Glutamatergic neuron (in vitro differentiated cells): ENCODE results near the gene ZSCAN31. TPM values are rescaled to one million over a fixed set of nuclear protein-coding genes. Genes with fewer than 3 reads are reported as not detected.

ENCODE experiments used
- DNase-seq: peaks from one replicate; pipeline ENCODE4 v3.0.0; 2022
- H3K27ac Mint-ChIP-seq: one replicate; pipeline ENCODE4 v1.8.0; 2020; ENCODE audit warnings: mild to moderate bottlenecking, mixed read lengths, inconsistent platforms; ENCODE audit not compliant: unreplicated experiment
- H3K27me3 Mint-ChIP-seq: one replicate; pipeline ENCODE4 v1.8.0; 2020; ENCODE audit warnings: mild to moderate bottlenecking, moderate library complexity, mixed read lengths, inconsistent platforms; ENCODE audit not compliant: unreplicated experiment
- H3K36me3 Mint-ChIP-seq: one replicate; pipeline ENCODE4 v1.8.0; 2020; ENCODE audit warnings: mild to moderate bottlenecking, mixed read lengths, inconsistent platforms; ENCODE audit not compliant: unreplicated experiment
- H3K4me1 Mint-ChIP-seq: one replicate; pipeline ENCODE4 v1.8.0; 2020; ENCODE audit warnings: mild to moderate bottlenecking, low read depth, mixed read lengths, inconsistent platforms; ENCODE audit not compliant: unreplicated experiment
- H3K4me3 Mint-ChIP-seq: one replicate; pipeline ENCODE4 v1.8.0; 2020; ENCODE audit warnings: mild to moderate bottlenecking, mixed read lengths, inconsistent platforms; ENCODE audit not compliant: unreplicated experiment
- H3K9me3 Mint-ChIP-seq: one replicate; pipeline ENCODE4 v1.8.0; 2020; ENCODE audit warnings: mild to moderate bottlenecking, moderate library complexity, mixed read lengths, inconsistent platforms; ENCODE audit not compliant: unreplicated experiment
- total RNA-seq: library from RNA; stranded (reverse); fragmentation: NEBNext Ultra II Directional; extraction: Animal tissue kit (Norgen Biotek cat#: 25700); gene quantifications from one replicate; pipeline ENCODE4 v1.2.1, GENCODE V29; 2021; ENCODE audit not compliant: unreplicated experiment
- TF ChIP-seq, protein P1 (sequence below): fragments of 200-600 bp; sonication (generic); IDR thresholded peaks from one replicate; pipeline ENCODE4 v1.5.0; 2021; ENCODE audit not compliant: partially characterized antibody, unreplicated experiment

ZSCAN31 gene
- total RNA-seq, 1 donor from 2014 or later: 6.9 TPM

DNA sequence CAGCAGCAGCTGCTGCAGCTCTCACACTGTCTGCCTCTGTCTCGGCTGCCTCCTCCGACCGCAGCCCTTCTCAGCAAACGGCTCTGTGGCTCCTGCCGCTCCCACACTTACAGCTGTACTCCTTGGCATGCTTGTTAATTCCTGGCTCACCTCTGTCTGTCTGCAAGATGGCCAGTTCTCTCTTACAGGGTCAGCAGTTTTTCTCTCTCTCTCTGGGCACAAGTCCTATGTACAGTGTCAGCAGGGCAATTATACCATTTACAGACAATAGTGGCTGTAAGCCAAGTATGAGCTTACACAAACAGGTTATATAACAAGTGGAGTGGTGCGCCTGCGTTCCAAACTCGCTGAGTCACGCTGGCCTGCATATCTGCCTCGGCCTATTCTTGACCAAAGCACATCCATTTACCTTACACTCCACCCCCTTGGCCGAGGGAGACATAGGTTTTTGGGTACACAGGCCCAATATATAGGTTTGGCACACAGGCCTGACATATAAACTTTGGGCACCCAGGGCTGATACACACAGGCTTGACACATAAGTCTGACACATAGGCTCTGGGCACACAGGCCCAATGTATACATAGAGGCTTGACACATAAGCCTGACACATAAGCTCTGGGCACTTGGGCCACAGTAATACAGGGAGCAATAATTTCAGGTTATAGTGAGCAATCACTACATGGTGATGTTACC is 18.2 kb upstream of the ZSCAN31 start:
- TF ChIP-seq, protein P1, sequence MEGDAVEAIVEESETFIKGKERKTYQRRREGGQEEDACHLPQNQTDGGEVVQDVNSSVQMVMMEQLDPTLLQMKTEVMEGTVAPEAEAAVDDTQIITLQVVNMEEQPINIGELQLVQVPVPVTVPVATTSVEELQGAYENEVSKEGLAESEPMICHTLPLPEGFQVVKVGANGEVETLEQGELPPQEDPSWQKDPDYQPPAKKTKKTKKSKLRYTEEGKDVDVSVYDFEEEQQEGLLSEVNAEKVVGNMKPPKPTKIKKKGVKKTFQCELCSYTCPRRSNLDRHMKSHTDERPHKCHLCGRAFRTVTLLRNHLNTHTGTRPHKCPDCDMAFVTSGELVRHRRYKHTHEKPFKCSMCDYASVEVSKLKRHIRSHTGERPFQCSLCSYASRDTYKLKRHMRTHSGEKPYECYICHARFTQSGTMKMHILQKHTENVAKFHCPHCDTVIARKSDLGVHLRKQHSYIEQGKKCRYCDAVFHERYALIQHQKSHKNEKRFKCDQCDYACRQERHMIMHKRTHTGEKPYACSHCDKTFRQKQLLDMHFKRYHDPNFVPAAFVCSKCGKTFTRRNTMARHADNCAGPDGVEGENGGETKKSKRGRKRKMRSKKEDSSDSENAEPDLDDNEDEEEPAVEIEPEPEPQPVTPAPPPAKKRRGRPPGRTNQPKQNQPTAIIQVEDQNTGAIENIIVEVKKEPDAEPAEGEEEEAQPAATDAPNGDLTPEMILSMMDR: no peak
- Mint-ChIP-seq H3K9me3 (peaks cover 1% of the 10 kb centered on the region), H3K27me3 (peaks cover 2% of the 10 kb centered on the region), H3K27ac (no peak overlapping the region), H3K4me3 (no peak overlapping the region), H3K4me1 (peaks cover 15% of the 10 kb centered on the region), H3K36me3 (no peaks in the 10 kb centered on the region)
- DNase-seq: no peak

DNA sequence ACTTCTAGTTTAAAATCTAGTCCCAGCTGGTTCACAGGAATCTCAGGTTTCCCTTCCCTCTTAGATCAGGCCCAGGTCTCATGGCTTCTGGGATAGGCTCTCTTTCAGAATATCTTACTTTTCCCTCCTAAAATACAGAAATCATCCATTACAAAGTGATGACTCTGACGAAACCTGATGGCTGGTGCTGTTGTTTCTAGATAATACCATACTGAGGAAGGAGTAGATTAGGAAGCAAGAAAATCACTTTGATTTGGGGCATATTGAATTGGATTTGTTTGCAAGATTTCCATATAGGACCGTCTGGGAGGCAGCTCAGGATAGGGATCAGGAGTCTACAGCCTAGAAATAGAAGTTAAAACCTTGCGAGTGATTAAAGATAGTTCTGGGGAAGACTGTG is 17.4 kb upstream of the ZSCAN31 start:
- Mint-ChIP-seq H3K27me3 (peaks cover 2% of the 10 kb centered on the region), H3K27ac (no peak overlapping the region), H3K9me3 (peaks cover 1% of the 10 kb centered on the region), H3K36me3 (no peaks in the 10 kb centered on the region), H3K4me1 (peaks cover 15% of the 10 kb centered on the region), H3K4me3 (no peak overlapping the region)
- TF ChIP-seq, protein P1: no peak
- DNase-seq: no peak

DNA sequence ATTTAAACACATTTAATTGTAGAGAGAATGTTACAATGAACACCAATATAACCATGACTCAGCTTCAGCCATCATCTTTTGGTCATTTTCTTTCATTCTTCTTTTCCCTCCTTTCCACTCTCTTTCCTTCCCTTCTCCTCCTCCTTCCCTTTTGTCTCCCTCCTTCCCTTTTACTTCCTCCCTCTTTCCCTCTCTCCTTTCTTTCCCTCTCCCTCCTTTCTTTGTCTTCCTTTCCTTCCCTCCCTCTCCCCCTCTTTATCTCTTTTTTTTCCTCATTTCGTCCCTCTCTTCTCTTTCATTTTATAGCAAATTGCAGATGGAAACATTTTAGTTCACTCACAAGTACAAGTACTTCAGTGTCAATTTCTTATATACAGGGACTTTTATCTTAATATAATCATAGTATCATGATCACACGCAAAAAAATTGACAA is 15.6 kb upstream of the ZSCAN31 start:
- no peak for DNase-seq
- Mint-ChIP-seq H3K4me3 (peak overlapping the region; percentile 99), H3K36me3 (no peaks in the 10 kb centered on the region), H3K4me1 (peaks cover 14% of the 10 kb centered on the region), H3K9me3 (no peaks in the 10 kb centered on the region), H3K27me3 (peaks cover 2% of the 10 kb centered on the region), H3K27ac (no peak overlapping the region)
- TF ChIP-seq, protein P1: no peak

DNA sequence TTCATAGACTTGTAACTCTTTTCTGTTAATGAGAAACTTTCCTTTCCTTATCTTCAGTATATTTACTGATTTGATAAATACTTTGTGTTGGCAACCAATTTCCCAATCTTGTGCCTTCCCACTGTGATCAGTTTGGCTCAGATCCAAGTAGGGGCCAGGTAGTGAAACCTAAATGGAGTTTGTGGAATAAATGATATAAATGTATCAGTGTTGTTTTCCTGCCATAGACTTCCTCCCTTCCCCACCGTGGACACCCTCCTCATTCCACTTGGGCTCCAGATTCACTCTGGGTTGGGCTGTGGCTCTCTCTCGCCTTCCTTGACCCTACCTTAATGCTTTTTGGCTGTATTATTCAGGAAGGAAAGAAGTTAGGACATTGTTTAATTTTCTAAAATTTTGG is 15.1 kb upstream of the ZSCAN31 start:
- peaks cover 2% of the 10 kb centered on the region for H3K27me3 Mint-ChIP-seq
- no peaks in the 10 kb centered on the region for H3K9me3 Mint-ChIP-seq
- peak overlapping the region; percentile 99 for H3K4me3 Mint-ChIP-seq
- no peaks in the 10 kb centered on the region for H3K36me3 Mint-ChIP-seq
- peaks cover 13% of the 10 kb centered on the region for H3K4me1 Mint-ChIP-seq
- no peak overlapping the region for H3K27ac Mint-ChIP-seq
- no peak for DNase-seq
- TF ChIP-seq, protein P1: no peak

DNA sequence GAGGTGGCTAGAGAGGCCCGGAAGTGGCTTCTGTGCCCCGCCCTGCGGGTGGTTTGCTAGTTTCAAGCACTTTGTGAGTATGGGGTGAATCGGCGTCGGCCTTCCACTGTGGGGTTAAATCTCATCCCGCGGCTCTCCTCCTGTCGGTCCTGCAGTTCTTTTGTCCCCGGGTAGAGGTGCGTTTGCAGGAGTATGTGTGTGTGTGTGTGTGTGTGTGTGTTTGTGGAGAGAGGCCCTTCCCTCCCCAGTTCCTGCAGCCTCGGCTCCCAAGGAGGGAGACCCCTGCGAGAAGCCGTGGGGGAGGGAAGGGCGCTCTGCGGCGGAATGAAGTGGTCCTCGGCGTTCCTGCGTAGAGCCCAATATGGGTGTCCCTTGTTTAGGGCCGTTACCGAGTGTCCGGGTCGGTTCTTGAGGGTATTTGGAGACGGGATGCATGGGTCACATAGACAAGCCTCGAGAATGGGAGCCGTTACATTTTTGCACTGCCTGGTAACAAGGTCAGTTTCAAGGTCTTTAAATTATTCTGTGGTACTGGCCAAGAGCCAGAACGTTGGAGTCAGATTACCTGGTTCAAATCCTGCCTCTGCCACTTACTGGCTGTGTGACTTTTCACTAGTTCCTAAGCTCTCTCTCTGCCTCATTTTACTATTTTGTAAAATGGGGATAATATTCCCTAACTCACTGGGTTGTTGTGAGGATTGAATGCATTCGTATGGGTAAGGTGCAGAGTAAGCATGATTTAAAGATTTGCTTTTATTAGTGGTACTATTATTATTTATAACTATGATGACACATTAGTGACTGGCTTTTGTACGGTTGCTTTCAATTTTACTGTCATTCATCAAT is 14.2 kb upstream of the ZSCAN31 start, which contains the start of gene ZKSCAN3:
TSS of gene ZKSCAN3 (plus strand) at position 56 of the 846 bp plus-strand sequence. CDS start 9,640 bp downstream, outside the sequence.
- TF ChIP-seq, protein P1: no peak
- peaks cover 8% of the 10 kb centered on the region for H3K4me1 Mint-ChIP-seq
- H3K27ac Mint-ChIP-seq: peak within 1 kb of the TSS; percentile 95
- no peaks in the 10 kb centered on the region for H3K36me3 Mint-ChIP-seq
- H3K4me3 Mint-ChIP-seq: peak within 1 kb of the TSS; percentile 99
- H3K9me3 Mint-ChIP-seq: no peaks in the 10 kb centered on the region
- DNase-seq: peak; percentile 84
- peaks cover 2% of the 10 kb centered on the region for H3K27me3 Mint-ChIP-seq
